ENCODE data around the gene CAMK1. TPM values are rescaled to one million over a fixed set of nuclear protein-coding genes. Genes with fewer than 3 reads are reported as not detected.

Gene CAMK1
- total and polyA plus RNA-seq, 2 of the 4 experiments (the other 2 are of a cell fraction): 33.3 to 36.4 TPM

DNA sequence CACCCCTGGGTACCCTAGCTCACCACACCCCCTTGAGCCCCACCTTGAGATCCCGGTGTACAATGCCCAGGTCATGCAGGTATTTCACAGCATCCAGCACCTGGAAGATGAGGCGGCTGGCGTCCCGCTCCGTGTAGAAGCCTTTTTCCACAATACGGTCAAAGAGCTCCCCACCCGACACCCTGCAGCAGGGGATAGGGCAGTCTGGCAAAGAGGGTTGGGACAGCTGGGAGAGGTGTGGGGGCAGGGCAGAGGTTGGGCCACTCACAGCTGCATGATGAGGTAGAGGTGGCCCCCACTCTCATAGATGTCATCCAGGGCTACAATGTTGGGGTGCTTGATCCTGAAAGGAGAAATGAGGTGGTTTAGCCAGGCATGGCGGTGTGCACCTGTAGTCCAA, 6.9 kb downstream of the CAMK1 start:
- Histone ChIP-seq H3K4me1 (ENCODE audit: control insufficient read depth, insufficient read depth, low read length) (peaks cover 7% of the 10 kb centered on the region), H3K4me3 (ENCODE audit: insufficient read depth, low read depth, low read length) (no peak overlapping the region), H4K5ac (ENCODE audit: low read depth, low read length) (no peak overlapping the region), H3K14ac (replicated peaks; ENCODE audit: low read depth, low read length) (no peak overlapping the region), H3K18ac (ENCODE audit: low read depth, low read length) (no peak overlapping the region), H3K4ac (ENCODE audit: low read depth, low read length) (no peak overlapping the region), H2AK9ac (replicated peaks; ENCODE audit: low read depth, low read length, poor library complexity) (peak overlapping the region; percentile 61), H3K9me1 (ENCODE audit: insufficient read depth, low read length) (peaks cover 23% of the 10 kb centered on the region), H2BK20ac (ENCODE audit: low read depth, low read length) (no peak overlapping the region), H4K91ac (ENCODE audit: insufficient read depth, low read depth, low read length) (no peak overlapping the region), H2BK15ac (ENCODE audit: low read depth, low read length) (no peak overlapping the region), H3K23ac (ENCODE audit: low read depth, low read length) (no peak overlapping the region), H2BK120ac (ENCODE audit: low read depth, low read length) (no peak overlapping the region), H2BK5ac (ENCODE audit: low read depth, low read length, poor library complexity, severe bottlenecking) (no peak overlapping the region), H3K27me3 (ENCODE audit: control insufficient read depth, insufficient read depth, low read length) (no peaks in the 10 kb centered on the region), H2AFZ (replicated peaks; ENCODE audit: low read length, poor library complexity) (no peak overlapping the region), H3K36me3 (ENCODE audit: control insufficient read depth, insufficient read depth, low read length) (peaks cover 29% of the 10 kb centered on the region), H4K20me1 (ENCODE audit: insufficient read depth, low read length) (peaks cover 5% of the 10 kb centered on the region; the same call in 1 of the 2 replicates), H3K9ac (ENCODE audit: low read depth, low read length) (no peak overlapping the region), H3K4me2 (ENCODE audit: low read depth, low read length) (no peak overlapping the region), H2AK5ac (ENCODE audit: low read depth, low read length) (no peak overlapping the region), H3K27ac (ENCODE audit: insufficient read depth, low read length) (no peak overlapping the region), H3K79me1 (ENCODE audit: low read depth in 1 of 2, low read length in 2 of 2) (peaks cover 2 to 31% of the 10 kb centered on the region in 2 experiments), H3K9me3 (ENCODE audit: control insufficient read depth, insufficient read depth, low read length) (no peaks in the 10 kb centered on the region), H4K8ac (ENCODE audit: low read depth in 2 of 2, low read length in 2 of 2) (no peak overlapping the region), H3K56ac (ENCODE audit: extremely low read depth, insufficient read depth, low read length) (no peak overlapping the region)
- intact Hi-C loops (cut with micrococcal nuclease) (no loop called here), dilution Hi-C loops (cut with HindIII; ENCODE audit: low sequenced_read_pairs, unreplicated experiment) (no loop called here), in situ Hi-C loops (cut with MboI; ENCODE audit: low sequenced_read_pairs) (no loop called here)
- ATAC-seq (ENCODE audit: low read depth): no peak
- TF ChIP-seq RFX5 (IDR thresholded peaks at IDR 0.05; ENCODE audit: low read depth, low read length) (no peak), SMC3 (IDR thresholded peaks at IDR 0.05; ENCODE audit: low read depth, low read length) (no peak), CEBPB (IDR thresholded peaks at IDR 0.05; ENCODE audit: low read depth, low read length) (no peak), MAZ (IDR thresholded peaks at IDR 0.05; ENCODE audit: borderline replicate concordance, low read depth, low read length) (no peak), NFE2L2 (IDR thresholded peaks at IDR 0.05; ENCODE audit: low read depth, low read length) (no peak), RAD21 (IDR thresholded peaks at IDR 0.05; ENCODE audit: low read length) (no peak), CTCF (conservative IDR thresholded peaks at IDR 0.05; ENCODE audit: low read depth, low read length) (no peak), CHD1 (IDR thresholded peaks at IDR 0.05; ENCODE audit: low read depth, low read length) (no peak), POLR2A (IDR thresholded peaks at IDR 0.05; ENCODE audit: low read depth, low read length) (no peak)
- BruUV-seq (replicated peaks): no TSS peak
- ChIA-PET POLR2A (ENCODE audit: unreplicated experiment) (interaction anchor here (0.7 kb wide), 1 partner anchor 10 kb away, joined by 16 read pairs; no protein-coding TSS in a partner anchor), CTCF (no interaction called here)
- no peak for DNase-seq
- 93% methylated on average over 7 of the region's 8 CpGs; no CpG with 5 or more reads in 1 of the 2 experiments for WGBS, 2 experiments (ENCODE audit: extremely low coverage in 2 of 2, insufficient read length in 1 of 2)

Data from IMR-90 (cell line).